Esophagus squamous epithelium (tissue), 4 donors: Measurements from ENCODE around the gene CADM1.

ENCODE experiments used
- POLR2A ChIP-seq, 4 donors: fragments of 450-650 bp; IDR thresholded peaks; one replicate each; pipeline ENCODE4 v1.6.1; 2017; ENCODE audit warnings: antibody characterized with exemption in 4 of 4, mild to moderate bottlenecking in 4 of 4, moderate library complexity in 3 of 4
- TF ChIP-seq, protein P1 (sequence below), 6 experiments: fragments of 450-650 bp in 4 of 6; fragments of 200-600 bp in 2 of 6; sonication (generic) in 2 of 6; IDR thresholded peaks; one replicate each; pipeline ENCODE4 v1.5.1; 2016 to 2019; ENCODE audit warnings: antibody characterized with exemption in 6 of 6, mild to moderate bottlenecking in 4 of 6, moderate library complexity in 4 of 6

DNA sequence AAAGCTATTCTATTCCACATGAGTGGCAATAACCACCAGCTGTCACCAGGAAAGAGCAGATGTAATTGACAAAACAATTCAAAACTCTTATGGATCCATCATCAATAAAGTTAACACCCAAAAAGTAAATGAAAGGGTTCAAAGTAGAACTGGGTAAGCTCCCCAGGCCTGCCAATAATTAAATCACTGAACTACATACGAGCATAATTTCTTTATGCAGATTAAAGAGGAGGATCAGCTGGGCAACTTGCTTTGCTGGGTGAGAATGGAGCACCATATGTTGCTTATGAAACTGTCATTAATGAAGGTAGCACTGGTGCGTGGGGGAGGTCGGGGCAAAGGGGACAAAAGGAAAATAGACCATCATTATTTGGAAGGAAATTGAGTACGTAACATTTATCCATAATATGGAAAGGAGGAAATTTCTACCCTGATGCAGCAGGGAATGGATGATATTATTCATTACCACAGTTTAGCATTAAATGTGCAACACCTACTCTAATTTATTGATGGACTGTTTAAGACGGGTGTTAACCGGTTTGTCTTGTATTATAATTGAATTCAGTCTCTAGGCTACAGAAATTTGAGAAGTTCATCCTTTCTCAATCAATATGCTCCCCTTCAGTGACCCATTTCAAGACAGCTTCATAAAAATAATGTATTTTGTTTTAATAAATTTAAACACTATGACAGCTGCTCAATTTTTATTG, 315.9 kb downstream of the CADM1 start:
- TF ChIP-seq, protein P1, sequence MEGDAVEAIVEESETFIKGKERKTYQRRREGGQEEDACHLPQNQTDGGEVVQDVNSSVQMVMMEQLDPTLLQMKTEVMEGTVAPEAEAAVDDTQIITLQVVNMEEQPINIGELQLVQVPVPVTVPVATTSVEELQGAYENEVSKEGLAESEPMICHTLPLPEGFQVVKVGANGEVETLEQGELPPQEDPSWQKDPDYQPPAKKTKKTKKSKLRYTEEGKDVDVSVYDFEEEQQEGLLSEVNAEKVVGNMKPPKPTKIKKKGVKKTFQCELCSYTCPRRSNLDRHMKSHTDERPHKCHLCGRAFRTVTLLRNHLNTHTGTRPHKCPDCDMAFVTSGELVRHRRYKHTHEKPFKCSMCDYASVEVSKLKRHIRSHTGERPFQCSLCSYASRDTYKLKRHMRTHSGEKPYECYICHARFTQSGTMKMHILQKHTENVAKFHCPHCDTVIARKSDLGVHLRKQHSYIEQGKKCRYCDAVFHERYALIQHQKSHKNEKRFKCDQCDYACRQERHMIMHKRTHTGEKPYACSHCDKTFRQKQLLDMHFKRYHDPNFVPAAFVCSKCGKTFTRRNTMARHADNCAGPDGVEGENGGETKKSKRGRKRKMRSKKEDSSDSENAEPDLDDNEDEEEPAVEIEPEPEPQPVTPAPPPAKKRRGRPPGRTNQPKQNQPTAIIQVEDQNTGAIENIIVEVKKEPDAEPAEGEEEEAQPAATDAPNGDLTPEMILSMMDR (IDR thresholded peaks at IDR 0.05) = no peak
- no peak for TF ChIP-seq POLR2A (IDR thresholded peaks at IDR 0.05)
